AG09319 (cell line): ENCODE results near the gene PCNX2.
"Not testable (repeated sequence)": the region's sequence is repeated elsewhere in the genome, so short reads cannot be mapped to it uniquely, and the experiment has no call there.

Source experiments
- DNase-seq: peaks from one replicate; pipeline ENCODE4 v3.0.0-alpha.2; 2010; ENCODE audit warnings: low read depth; ENCODE audit errors: extremely low read depth
- CTCF ChIP-seq: IDR thresholded peaks from 2 replicates; pipeline ENCODE4 v1.5.1; 2011; ENCODE audit warnings: low read depth, mild to moderate bottlenecking, inconsistent platforms, low read length, moderate library complexity

The PCNX2 gene

GRCh38 chr1:233006108-233006507, 289.4 kb downstream of the PCNX2 start:
- TF ChIP-seq CTCF: no peak
- DNase-seq: no peak

GRCh38 chr1:233005703-233006102, 289.8 kb downstream of the PCNX2 start:
- DNase-seq: no peak
- TF ChIP-seq CTCF: no peak

GRCh38 chr1:233005156-233005555, 290.4 kb downstream of the PCNX2 start:
- TF ChIP-seq CTCF: no peak

DNA sequence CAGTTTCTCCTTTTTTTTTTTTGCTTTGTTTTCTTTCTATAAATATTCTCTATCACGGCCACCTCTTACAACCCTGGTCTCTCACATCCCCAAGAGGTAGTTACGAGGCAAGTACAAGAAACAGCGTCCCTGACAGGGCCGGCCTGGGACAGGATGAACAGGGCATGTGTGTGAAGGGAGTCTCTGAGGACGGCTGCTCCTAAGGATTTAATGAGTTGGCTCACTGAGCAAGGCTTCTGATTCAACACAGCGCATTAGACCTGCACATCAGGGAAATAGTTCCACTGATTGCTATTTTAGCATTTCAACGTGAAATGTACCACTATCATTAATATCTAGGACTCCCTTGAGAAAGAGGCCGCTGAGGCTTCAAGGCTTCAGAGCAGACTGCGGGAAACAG, 291.1 kb downstream of the PCNX2 start:
- no peak for DNase-seq
- TF ChIP-seq CTCF: no peak

More at GRCh38 chr1:233005156-233005555, 290.4 kb downstream of the PCNX2 start:
- no peak for DNase-seq

- not testable (repeated sequence) for DNase-seq
Observed at GRCh38 chr1:233003638-233004037, 291.9 kb downstream of the PCNX2 start.

DNA sequence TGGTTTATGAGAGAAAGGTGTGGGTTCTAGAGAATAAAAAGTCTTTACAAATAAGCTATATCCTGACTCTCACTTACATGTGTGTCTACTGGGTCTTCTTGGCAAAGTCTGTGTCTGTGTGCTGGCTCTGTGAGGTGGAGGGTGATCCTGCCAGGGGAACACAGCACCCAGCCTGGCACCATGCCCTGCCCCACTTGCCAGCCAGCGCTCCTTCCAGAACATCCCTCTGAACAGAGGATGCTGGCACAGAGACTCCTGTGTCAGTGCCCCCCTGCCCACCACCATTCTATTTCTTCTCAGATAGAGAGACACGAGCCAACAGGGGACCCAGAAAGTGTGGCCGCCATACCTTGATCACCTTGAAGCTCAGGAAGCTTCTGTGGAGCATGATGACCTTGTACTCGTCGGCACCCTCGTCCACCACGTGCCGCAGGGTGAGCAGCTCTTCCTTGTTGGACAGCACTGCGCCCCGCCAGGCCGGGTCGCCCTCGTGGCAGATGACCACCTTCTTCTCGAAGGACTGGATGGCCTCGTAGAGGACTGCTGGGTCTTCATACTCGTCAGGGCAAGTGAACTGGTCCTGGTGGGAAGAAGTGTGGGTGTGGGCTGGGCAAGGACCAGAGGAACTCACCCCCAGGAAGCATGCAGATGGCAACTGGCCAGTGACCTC, 295.4 kb downstream of the PCNX2 start:
- no peak for TF ChIP-seq CTCF
- no peak for DNase-seq

DNA sequence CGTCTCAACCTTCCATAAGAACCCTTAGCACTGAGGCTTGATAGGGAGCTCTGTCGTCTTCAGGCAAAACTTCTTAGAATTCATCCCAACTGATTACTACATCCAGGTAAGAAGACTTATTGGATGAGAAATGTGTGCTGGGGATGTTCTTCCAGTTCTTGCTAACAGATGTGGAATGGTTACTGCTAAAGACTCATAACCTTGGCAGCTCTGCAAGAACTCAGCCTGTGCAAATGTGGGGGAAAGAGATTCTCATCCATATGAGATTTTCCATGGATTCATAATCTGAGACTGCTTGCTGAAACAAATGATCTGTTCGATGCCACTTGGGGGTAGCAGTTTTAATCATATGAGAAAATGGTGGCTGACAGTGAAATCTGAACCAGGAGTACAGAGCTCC, 296.9 kb downstream of the PCNX2 start:
- no peak for DNase-seq
- TF ChIP-seq CTCF: no peak

GRCh38 chr1:232998138-232998537, 297.4 kb downstream of the PCNX2 start:
- no peak for TF ChIP-seq CTCF
- DNase-seq: no peak
